NCI-H1436 (cell line): ENCODE data around the gene NHLRC1.
"Not testable (repeated sequence)": the region's sequence is repeated elsewhere in the genome, so short reads cannot be mapped to it uniquely, and the experiment has no call there.

Experiments
- DNase-seq: peaks from one replicate; lab custom pipeline; 2025; lab: John Stamatoyannopoulos, UW

Gene NHLRC1

GRCh38 chr6:18122128-18123093 is at the start of gene NHLRC1:
Gene NHLRC1, minus strand, starts transcription at chr6:18122677. Its CDS starts 71 bp downstream, at chr6:18122606.
- no peak for DNase-seq

- no peak for DNase-seq
Observed at GRCh38 chr6:18171871-18172270, 49.4 kb upstream of the NHLRC1 start.

- DNase-seq, result no peak
Observed at GRCh38 chr6:18168264-18168663, 45.8 kb upstream of the NHLRC1 start.

GRCh38 chr6:18166312-18167036 is 44.0 kb upstream of the NHLRC1 start:
- DNase-seq, result no peak

- no peak for DNase-seq
Observed at GRCh38 chr6:18165751-18166150, 43.3 kb upstream of the NHLRC1 start.

- DNase-seq, result no peak
Observed at GRCh38 chr6:18162401-18162800, 39.9 kb upstream of the NHLRC1 start.

GRCh38 chr6:18161431-18161830 is 39.0 kb upstream of the NHLRC1 start:
- no peak for DNase-seq

GRCh38 chr6:18160911-18161310 is 38.4 kb upstream of the NHLRC1 start:
- no peak for DNase-seq

- DNase-seq, result peak; percentile 67
Observed at GRCh38 chr6:18155864-18156421, 33.5 kb upstream of the NHLRC1 start.

GRCh38 chr6:18155150-18155863 is 32.8 kb upstream of the NHLRC1 start, which contains the start of gene KDM1B:
Gene KDM1B, plus strand, starts transcription at chr6:18155422. Its CDS starts 4,474 bp downstream, at chr6:18159896.
- peak; percentile 97 for DNase-seq

GRCh38 chr6:18154507-18155149 is 32.2 kb upstream of the NHLRC1 start, which contains the start of gene TPMT:
Gene TPMT, minus strand, starts transcription at chr6:18155077. Its CDS starts 5,950 bp downstream, at chr6:18149127.
- DNase-seq, result peak; percentile 97

GRCh38 chr6:18153311-18153703 is 30.8 kb upstream of the NHLRC1 start:
- DNase-seq, result no peak

- DNase-seq, result no peak
Observed at GRCh38 chr6:18151801-18152200, 29.3 kb upstream of the NHLRC1 start.

- not testable (repeated sequence) for DNase-seq
Observed at GRCh38 chr6:18151391-18151790, 28.9 kb upstream of the NHLRC1 start.

- no peak for DNase-seq
Observed at GRCh38 chr6:18148304-18149025, 26.0 kb upstream of the NHLRC1 start.

- no peak for DNase-seq
Observed at GRCh38 chr6:18147616-18148015, 25.1 kb upstream of the NHLRC1 start.

- no peak for DNase-seq
Observed at GRCh38 chr6:18147160-18147559, 24.7 kb upstream of the NHLRC1 start.

GRCh38 chr6:18142591-18142861 is 20.0 kb upstream of the NHLRC1 start:
- DNase-seq, result no peak

- DNase-seq, result peak; percentile 53
Observed at GRCh38 chr6:18141805-18142590, 19.5 kb upstream of the NHLRC1 start.
